Superior temporal gyrus (tissue), 1 donor: ENCODE measurements around the gene ZNF618.

Source experiments
- DNase-seq: peaks from one replicate; pipeline ENCODE4 v3.0.0-alpha.2; 2016; ENCODE audit errors: extremely low spot score

The ZNF618 gene

GRCh38 chr9:114098021-114098935, 222.2 kb downstream of the ZNF618 start:
- DNase-seq: no peak

DNA sequence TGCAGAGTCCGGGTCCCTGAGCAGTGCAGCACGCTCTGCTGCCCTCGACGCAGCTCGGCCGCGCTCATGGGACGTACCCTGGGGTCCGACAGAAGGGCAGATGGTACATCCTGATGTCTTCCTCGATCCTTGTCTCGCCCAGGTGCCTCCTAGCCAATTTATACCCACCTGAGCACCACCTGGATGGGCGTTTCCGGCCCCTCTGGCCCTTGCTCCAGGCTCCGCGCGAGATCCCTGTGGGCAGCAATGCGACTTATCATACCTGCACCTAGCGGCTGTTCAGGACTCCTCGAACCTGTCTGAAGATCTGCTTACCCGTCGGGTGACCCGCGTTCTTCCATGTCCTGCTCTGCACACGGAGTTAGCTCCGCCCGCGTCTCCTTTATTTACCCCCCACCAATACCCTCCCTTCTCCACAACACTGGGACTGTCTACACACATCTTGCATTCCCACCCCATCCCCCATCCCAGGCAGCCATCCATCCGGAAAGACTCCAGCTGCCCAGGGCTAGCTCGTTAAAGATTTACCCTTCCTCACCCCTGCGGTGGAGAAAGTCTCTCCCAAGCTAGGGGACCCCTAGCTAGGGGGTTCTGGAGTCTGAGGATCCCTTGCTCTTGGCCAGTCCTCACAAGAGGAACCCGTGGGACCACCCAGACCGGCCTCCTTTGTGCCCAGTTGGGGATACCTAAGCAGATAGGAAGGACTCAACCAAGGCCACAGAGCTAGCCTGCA, 223.0 kb downstream of the ZNF618 start, which contains the start of gene KIF12:
Gene KIF12, minus strand, starts transcription at position 357 of the 733 bp plus-strand sequence. Its CDS starts 16 bp downstream, at position 341.
- DNase-seq: no peak

- DNase-seq: no peak
Observed at GRCh38 chr9:114099669-114100270, 223.7 kb downstream of the ZNF618 start.

DNA sequence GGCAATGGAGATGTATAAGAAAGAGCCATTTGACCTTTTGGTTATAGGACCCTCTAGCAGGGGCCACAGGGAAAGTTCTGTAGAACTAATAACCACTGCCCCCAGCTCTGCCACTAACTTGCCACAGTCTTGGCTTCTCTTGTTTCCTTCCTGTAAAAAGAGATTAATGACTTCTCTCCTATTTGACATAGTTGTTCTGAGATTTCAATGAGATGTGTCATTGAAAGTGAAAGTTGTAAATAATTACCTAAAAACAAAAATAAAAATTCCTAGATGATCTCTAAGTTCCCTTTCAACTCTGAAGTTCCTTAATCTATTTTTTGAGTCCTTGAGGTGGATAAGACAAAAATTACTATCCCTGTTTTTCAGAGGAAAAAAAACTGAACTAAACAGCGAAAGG, 224.4 kb downstream of the ZNF618 start:
- no peak for DNase-seq

- no peak for DNase-seq
Observed at GRCh38 chr9:114102484-114102883, 226.4 kb downstream of the ZNF618 start.

GRCh38 chr9:114105236-114105635, 229.1 kb downstream of the ZNF618 start:
- no peak for DNase-seq
